Suprapubic skin (tissue), 4 donors: ENCODE data around the gene CDON. TPM values are rescaled to one million over a fixed set of nuclear protein-coding genes. Genes with fewer than 3 reads are reported as not detected.

Source experiments
- DNase-seq, 2 donors: peaks; one replicate each; pipeline ENCODE4 v3.0.0-alpha.2; 2019; ENCODE audit warnings: low spot score in 2 of 2
- H3K27ac ChIP-seq: fragments of 200-600 bp; sonication (generic); one replicate; pipeline ENCODE4 v1.5.1; 2019
- H3K27me3 ChIP-seq: fragments of 200-600 bp; sonication (generic); one replicate; pipeline ENCODE4 v1.5.1; 2019
- H3K36me3 ChIP-seq: fragments of 200-600 bp; sonication (generic); one replicate; pipeline ENCODE4 v1.5.1; 2019
- H3K4me1 ChIP-seq: fragments of 200-600 bp; sonication (generic); one replicate; pipeline ENCODE4 v1.5.1; 2019
- H3K4me3 ChIP-seq: fragments of 200-600 bp; sonication (generic); one replicate; pipeline ENCODE4 v1.5.1; 2019; ENCODE audit warnings: mild to moderate bottlenecking
- H3K9me3 ChIP-seq: fragments of 200-600 bp; sonication (generic); one replicate; pipeline ENCODE4 v1.5.1; 2019
- EP300 ChIP-seq: sonication (generic); formaldehyde crosslinking; IDR thresholded peaks from one replicate; pipeline ENCODE4 v1.6.1; 2017; ENCODE audit warnings: antibody characterized with exemption
- POLR2A ChIP-seq, 2 donors: fragments of 450-650 bp; IDR thresholded peaks; one replicate each; pipeline ENCODE4 v1.6.1; 2017; ENCODE audit warnings: antibody characterized with exemption in 2 of 2, mild to moderate bottlenecking in 2 of 2, moderate library complexity in 2 of 2
- POLR2AphosphoS5 ChIP-seq, 3 donors: sonication (generic); formaldehyde crosslinking; IDR thresholded peaks; one replicate each; pipeline ENCODE4 v1.6.1; 2017; ENCODE audit warnings: antibody characterized with exemption in 3 of 3
- WGBS: methylation state at CpG from one replicate; pipeline ENCODE4 v1.1.5; 2018; 5-methylcytosine and 5-hydroxymethylcytosine counted together
- total RNA-seq, 4 donors: library from RNA; depleted of rRNA; stranded (reverse); fragments of >200 nt; gene quantifications; one replicate each; pipeline ENCODE4 v1.1.0, GENCODE V29; 2016
- TF ChIP-seq, protein P1 (sequence below), 2 donors: fragments of 200-600 bp in 1 of 2; fragments of 450-650 bp in 1 of 2; sonication (generic) in 1 of 2; IDR thresholded peaks; one replicate each; pipeline ENCODE4 v1.5.1; 2016 to 2019; ENCODE audit warnings: antibody characterized with exemption in 2 of 2, mild to moderate bottlenecking in 1 of 2, moderate library complexity in 1 of 2

Gene CDON, protein sequence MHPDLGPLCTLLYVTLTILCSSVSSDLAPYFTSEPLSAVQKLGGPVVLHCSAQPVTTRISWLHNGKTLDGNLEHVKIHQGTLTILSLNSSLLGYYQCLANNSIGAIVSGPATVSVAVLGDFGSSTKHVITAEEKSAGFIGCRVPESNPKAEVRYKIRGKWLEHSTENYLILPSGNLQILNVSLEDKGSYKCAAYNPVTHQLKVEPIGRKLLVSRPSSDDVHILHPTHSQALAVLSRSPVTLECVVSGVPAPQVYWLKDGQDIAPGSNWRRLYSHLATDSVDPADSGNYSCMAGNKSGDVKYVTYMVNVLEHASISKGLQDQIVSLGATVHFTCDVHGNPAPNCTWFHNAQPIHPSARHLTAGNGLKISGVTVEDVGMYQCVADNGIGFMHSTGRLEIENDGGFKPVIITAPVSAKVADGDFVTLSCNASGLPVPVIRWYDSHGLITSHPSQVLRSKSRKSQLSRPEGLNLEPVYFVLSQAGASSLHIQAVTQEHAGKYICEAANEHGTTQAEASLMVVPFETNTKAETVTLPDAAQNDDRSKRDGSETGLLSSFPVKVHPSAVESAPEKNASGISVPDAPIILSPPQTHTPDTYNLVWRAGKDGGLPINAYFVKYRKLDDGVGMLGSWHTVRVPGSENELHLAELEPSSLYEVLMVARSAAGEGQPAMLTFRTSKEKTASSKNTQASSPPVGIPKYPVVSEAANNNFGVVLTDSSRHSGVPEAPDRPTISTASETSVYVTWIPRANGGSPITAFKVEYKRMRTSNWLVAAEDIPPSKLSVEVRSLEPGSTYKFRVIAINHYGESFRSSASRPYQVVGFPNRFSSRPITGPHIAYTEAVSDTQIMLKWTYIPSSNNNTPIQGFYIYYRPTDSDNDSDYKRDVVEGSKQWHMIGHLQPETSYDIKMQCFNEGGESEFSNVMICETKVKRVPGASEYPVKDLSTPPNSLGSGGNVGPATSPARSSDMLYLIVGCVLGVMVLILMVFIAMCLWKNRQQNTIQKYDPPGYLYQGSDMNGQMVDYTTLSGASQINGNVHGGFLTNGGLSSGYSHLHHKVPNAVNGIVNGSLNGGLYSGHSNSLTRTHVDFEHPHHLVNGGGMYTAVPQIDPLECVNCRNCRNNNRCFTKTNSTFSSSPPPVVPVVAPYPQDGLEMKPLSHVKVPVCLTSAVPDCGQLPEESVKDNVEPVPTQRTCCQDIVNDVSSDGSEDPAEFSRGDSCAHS (N-terminal part only)
- total RNA-seq = 10 to 100 TPM; 27.6 to 67.4 (median 43.1) TPM

DNA sequence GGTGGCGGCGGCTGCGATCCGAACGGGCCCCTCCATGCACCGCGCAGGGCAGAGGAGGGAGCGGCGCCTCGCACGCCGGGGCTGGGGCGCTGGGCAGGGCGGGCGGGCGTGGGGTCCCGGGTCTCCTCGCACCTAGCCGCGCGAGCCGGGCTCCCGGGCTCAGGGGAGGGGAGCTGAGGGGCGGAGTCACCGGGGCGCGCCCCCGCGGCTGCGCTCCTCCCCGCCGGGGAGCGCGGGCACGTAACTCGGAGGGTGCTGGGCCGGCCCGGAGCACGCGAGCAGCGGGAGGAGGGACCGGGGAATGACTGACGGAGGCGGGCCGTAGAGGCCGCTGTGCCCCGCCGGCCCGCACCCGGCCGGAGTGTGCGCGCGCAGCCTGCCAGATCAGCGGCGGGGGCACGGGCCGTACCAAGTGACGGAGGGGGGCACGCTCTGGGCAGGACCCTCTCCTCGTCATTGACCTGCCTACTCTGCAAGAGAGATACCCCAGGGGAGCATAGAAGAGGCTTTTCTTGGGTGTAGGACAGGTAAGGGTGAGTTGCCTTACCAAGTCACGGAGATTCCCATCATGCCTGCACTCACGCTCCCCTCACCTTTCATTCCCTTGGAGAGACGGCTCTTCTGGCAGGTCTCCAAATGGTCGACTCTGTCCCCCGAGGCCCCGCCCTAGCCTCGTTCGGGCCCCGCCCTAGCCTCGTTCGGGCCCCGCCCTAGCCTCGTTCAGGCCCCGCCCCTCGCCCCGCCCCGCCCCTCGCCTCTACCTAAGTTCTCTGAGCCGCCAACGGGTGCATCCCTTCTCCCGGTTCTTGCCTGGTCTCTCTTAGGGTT is at the start of gene CDON:
Gene CDON, minus strand, starts transcription at position 188 of the 828 bp plus-strand sequence. CDS start 39,390 bp downstream, outside the sequence.
- H3K36me3 ChIP-seq = no peaks in the 10 kb centered on the region
- H3K4me3 ChIP-seq = peak within 1 kb of the TSS; percentile 80
- H3K27me3 ChIP-seq = no peaks in the 10 kb centered on the region
- H3K4me1 ChIP-seq = peaks cover 42% of the 10 kb centered on the region
- 1% methylated on average over 24 of the region's 82 CpGs for WGBS
- H3K27ac ChIP-seq = peak within 1 kb of the TSS; percentile 89
- DNase-seq = peak; percentile 90 to 93
- H3K9me3 ChIP-seq = no peaks in the 10 kb centered on the region
- TF ChIP-seq, protein P1, sequence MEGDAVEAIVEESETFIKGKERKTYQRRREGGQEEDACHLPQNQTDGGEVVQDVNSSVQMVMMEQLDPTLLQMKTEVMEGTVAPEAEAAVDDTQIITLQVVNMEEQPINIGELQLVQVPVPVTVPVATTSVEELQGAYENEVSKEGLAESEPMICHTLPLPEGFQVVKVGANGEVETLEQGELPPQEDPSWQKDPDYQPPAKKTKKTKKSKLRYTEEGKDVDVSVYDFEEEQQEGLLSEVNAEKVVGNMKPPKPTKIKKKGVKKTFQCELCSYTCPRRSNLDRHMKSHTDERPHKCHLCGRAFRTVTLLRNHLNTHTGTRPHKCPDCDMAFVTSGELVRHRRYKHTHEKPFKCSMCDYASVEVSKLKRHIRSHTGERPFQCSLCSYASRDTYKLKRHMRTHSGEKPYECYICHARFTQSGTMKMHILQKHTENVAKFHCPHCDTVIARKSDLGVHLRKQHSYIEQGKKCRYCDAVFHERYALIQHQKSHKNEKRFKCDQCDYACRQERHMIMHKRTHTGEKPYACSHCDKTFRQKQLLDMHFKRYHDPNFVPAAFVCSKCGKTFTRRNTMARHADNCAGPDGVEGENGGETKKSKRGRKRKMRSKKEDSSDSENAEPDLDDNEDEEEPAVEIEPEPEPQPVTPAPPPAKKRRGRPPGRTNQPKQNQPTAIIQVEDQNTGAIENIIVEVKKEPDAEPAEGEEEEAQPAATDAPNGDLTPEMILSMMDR (IDR thresholded peaks at IDR 0.05) = peak in 1 of 2 donors; percentile 24
- TF ChIP-seq POLR2AphosphoS5 (IDR thresholded peaks at IDR 0.05) (peak; percentile 74 to 98 (median 91)), EP300 (no peak)

DNA sequence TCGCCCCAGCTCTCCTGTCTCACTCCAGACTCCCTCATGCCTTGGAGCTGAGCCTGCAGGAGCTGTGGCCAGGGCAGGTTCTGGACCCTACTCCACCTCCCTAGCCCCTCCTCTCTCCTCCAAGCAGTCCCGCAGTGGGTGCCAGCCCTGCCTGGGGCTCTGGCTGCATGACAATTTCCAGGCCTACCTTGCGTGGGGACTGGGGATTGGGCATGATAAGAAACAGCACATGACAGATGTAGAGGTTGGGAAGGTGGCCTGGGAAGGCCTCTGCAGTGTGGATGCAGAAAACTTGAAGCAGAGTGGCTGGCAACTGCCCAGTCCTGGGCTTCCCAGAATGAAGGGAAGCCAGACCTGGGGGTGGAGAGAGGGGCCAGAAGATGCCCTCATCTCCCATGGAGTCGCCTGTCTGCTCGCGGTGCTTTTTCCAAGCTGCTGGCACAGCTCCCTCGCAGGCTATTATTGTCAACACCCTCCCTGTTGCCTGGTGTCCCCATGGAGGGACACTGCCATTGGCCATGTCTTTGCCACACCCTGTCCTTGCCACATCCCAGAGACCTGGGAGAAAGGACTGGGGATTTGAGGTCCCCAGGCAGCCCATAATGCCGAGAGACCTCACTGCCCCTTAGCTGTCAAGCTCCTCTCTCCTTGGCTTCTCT is 48.9 kb upstream of the CDON start:
- TF ChIP-seq, protein P1 (IDR thresholded peaks at IDR 0.05) = no peak
- TF ChIP-seq POLR2A (IDR thresholded peaks at IDR 0.05) (no peak), EP300 (no peak), POLR2AphosphoS5 (IDR thresholded peaks at IDR 0.05) (no peak)
- Histone ChIP-seq H3K4me3 (no peak overlapping the region), H3K4me1 (peaks cover 45% of the 10 kb centered on the region), H3K27me3 (no peaks in the 10 kb centered on the region), H3K9me3 (no peaks in the 10 kb centered on the region), H3K27ac (peak overlapping the region; percentile 86), H3K36me3 (no peaks in the 10 kb centered on the region)
- DNase-seq = no peak
- 43% methylated on average over 7 of the region's 8 CpGs for WGBS

DNA sequence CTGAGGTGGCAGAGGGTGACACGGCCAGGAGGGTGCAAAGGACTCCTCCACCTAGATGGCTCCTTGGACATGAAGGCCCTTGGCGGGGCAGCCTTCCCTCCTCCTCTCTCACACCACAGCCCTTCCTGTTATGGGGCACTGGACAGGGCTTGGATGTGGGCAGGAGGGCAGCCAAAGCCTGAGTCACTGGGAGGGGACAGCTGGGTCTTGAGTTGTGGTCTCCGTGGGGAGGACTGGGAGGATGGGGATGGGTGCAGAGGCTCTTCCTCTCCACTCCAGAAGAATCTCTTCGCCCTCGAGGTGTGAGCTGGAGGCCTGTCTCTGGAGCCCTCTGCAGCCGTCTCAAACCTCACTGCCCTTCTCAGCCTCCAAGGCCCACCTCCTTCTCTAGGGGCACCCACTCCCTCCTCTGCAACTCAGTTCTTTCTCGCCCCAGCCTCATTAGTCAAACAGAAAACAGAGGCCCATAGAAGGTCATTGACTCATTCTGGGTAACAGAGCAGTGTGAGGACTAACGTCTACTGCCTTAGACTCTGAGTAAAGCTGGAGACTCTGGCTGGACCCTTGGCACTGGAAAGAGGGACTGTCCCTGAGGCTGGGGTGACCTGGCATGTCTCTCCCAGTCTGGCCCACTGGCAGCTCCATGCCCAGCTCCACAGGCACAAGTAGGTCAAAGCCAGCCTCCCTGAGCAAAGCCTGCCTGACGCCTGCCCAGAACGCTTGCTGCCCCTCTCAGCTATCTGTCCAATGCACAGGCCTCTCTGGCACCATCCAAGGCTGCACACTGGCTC is 47.5 kb upstream of the CDON start:
- TF ChIP-seq, protein P1 (IDR thresholded peaks at IDR 0.05) = no peak
- TF ChIP-seq EP300 = no peak
- no peak for TF ChIP-seq POLR2AphosphoS5 (IDR thresholded peaks at IDR 0.05)
- TF ChIP-seq POLR2A (IDR thresholded peaks at IDR 0.05) = no peak
- Histone ChIP-seq H3K27ac (no peak overlapping the region), H3K27me3 (no peaks in the 10 kb centered on the region), H3K4me1 (peaks cover 30% of the 10 kb centered on the region), H3K9me3 (no peaks in the 10 kb centered on the region), H3K36me3 (no peaks in the 10 kb centered on the region), H3K4me3 (no peak overlapping the region)
- 63% methylated on average over 8 of the region's 10 CpGs for WGBS
- no peak for DNase-seq
